ENCODE results near the gene GMEB2. TPM values are rescaled to one million over a fixed set of nuclear protein-coding genes. Genes with fewer than 3 reads are reported as not detected.
A peak's percentile ranks its signal among the peaks of the same experiment; 100 is the strongest.
"Not testable (repeated sequence)": the region's sequence is repeated elsewhere in the genome, so short reads cannot be mapped to it uniquely, and the experiment has no call there.

GMEB2 gene
- total RNA-seq, 1 donor from 2014 or later: 13.3 TPM

DNA sequence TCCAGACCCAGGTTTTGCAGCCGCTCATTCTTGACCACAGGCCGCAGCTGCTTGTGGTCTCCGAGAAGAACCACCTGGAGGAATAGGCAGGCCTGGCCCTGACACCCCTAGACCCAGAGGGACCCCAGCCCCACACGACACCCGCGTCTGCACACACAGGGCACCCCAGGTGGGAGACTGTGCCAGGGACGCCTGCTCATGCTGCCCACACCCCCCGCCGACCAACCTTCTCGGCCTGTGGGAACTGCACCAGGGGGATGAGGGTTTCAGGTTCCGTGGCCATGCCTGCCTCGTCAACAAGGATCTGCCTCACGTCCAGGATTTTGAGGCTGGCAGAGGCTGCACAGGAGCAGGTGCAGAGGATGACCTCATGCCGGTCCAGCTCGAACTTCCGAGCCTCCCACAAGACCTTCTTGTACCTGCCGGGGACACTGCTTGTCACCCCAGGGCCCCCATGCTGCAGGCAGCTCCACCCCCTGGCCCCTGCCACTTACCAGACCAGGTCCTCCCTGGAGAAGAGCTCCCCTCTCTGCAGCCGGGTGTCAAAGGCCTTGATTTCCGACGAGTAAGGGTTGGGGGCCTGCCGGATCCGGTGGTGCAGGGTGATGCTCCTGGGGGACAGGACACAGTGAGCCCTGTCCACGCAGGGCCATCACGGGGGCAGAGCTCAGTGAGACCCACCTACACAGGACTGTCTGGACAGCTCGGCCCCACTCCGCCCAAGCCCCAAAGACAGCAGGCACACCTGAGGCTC, 65.9 kb downstream of the GMEB2 start:
- no peak for DNase-seq (ENCODE audit: low spot score)

DNA sequence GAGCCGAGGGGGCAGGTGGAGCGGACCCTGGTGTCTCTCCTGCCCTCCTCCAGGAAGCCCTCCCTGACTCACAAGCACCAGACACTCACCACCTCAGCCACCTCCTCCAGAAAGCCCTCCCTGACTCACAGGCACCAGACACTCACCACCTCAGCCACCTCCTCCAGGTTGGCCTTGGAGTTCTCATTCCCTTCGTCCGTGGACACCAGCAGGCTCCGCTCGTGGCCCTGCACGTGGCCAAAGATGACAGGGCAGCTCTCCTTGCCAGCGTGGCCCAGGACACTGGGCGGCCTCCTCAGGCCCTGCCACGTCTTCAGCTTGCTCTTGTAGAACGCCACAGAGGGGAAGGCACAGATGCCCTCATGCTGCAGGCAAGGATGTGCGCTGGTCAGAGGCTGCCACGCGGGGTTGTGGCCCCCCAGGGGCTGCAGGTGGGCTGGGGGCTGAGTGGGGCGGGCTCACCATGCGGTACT, 66.5 kb downstream of the GMEB2 start:
- no peak for DNase-seq (ENCODE audit: low spot score)

GRCh38 chr20:63559485-63560332, 67.2 kb downstream of the GMEB2 start:
- DNase-seq (ENCODE audit: low spot score): not testable (repeated sequence)

- no peak for DNase-seq (ENCODE audit: low spot score)
Measured at GRCh38 chr20:63558804-63559484, 68.0 kb downstream of the GMEB2 start.

- no peak for DNase-seq (ENCODE audit: low spot score)
Measured at GRCh38 chr20:63557481-63557891, 69.4 kb downstream of the GMEB2 start.

DNA sequence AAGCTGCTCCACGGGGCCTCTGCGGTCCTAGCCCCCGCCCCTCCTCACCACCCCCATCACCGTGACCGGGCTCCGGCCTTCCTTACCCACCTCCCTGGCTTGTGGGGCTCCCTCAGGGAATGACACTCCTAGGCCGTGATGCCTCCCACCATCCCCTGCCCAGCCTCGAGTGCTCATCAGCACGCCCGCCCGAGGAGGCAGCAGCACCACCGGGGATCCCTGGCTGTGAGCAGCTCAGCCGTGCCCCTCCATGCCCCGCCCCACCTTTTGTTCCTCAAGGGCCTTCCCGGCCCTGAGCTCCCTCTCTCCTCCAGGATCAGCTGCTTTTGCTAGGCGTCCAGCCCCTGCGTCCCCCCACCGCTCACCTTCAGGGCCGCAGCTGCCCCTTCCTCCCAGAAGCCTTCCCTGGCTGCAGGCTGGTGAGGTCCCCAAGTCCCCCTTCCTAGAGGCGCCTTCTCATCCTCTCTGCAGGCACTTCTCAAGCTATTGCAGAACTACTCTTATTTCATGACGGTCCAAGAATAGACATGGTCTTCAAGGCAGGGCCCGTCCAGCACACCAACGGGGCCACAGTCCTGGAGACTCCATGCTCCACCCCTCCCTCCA, 69.9 kb downstream of the GMEB2 start:
- DNase-seq (ENCODE audit: low spot score): no peak

DNA sequence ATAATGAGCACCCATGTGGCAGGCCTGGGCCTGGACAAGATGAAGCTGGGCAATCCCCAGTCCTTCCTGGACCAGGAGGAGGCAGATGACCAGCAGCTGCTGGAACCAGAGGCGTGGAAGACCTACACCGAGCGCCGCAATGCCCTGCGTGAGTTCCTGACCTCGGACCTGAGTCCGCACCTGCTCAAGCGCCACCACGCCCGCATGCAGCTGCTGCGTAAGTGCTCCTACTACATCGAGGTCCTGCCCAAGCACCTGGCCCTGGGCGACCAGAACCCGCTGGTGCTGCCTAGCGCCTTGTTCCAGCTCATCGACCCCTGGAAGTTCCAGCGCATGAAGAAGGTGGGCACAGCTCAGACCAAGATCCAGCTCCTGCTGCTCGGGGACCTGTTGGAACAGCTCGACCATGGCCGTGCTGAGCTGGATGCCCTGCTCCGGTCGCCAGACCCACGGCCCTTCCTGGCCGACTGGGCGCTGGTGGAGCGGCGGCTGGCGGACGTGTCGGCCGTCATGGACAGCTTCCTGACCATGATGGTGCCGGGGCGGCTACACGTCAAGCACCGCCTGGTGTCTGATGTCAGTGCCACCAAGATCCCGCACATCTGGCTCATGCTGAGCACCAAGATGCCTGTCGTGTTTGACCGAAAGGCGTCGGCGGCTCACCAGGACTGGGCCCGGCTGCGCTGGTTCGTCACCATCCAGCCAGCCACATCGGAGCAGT, 71.1 kb downstream of the GMEB2 start:
- no peak for DNase-seq (ENCODE audit: low spot score)

- DNase-seq (ENCODE audit: low spot score): no peak
Measured at GRCh38 chr20:63554361-63555278, 72.3 kb downstream of the GMEB2 start.

- DNase-seq (ENCODE audit: low spot score): no peak
Measured at GRCh38 chr20:63553933-63554290, 73.0 kb downstream of the GMEB2 start, which contains the start of gene FNDC11. Gene FNDC11 (plus strand): TSS chr20:63554159. CDS start chr20:63555664, 1,505 bp downstream.

DNA sequence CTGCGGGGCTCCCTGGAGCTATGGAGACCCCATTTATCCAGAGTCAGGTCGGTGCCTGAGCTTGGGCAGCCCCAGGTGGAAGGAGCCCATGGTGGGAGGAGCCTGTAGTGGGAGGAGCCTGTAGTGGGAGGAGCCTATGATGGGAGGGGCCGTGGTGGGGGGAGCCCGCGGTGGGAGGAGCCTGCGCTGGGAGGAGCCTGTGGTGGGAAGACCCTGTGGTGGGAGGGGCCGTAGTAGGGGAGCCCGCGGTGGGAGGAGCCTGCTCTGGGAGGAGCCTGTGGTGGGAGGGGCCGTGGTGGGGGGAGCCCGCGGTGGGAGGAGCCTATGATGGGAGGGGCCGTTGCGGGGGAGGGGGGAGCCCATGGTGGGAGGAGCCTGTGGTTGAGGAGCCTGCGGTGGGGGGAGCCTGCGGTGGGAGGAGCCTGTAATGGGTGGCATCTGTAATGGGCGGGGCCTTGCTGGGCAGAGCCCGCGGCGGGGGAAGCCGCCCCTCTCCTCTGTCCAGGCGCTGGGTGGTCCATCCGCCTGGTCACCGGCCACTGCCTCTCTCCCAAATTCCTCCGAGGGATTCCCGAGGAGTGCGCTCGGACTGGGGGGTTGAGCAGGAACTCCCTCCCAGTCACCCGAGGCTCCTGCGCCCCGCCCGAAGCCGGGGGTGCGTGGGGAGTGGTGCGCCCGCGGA, 73.5 kb downstream of the GMEB2 start:
- peak; percentile 92 for DNase-seq (ENCODE audit: low spot score)

DNA sequence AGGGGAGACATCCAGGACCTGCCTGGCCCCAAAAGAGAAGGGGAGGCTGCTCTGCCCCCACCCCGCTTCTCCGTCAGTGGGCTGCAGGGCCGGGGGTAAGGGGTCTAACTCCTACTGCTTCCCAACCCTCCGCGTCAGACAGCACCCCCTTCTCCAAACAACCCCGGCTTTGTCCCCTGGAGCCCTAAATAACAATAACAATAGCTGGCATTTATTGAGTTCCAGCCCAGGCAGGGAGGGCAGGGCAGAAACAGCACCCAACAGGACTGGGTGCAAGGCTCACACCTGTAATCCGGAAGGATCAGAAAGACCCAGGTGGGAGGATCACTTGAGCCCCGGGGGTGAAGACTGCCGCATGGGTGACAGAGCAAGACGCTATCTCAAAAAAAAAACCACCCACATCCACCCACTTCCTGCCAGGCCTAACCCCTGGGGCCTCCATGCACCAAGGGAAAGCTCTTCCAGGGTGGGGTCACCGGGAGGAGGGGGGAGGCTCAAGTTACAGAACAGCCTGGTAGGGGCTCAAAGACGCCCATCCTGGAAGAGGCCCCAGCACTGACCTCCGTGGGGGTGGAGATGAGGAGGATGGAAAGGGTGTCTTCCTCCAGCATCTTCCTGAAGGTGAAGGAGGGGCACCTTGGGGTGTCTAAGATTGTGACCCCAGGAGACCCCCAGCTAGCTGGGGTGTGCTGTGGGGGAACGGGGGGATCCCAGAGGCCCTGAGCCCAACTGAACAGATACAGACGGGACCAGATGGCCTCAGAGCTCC, 74.2 kb downstream of the GMEB2 start:
- no peak for DNase-seq (ENCODE audit: low spot score)

- no peak for DNase-seq (ENCODE audit: low spot score)
Measured at GRCh38 chr20:63551068-63551467, 75.8 kb downstream of the GMEB2 start.

DNA sequence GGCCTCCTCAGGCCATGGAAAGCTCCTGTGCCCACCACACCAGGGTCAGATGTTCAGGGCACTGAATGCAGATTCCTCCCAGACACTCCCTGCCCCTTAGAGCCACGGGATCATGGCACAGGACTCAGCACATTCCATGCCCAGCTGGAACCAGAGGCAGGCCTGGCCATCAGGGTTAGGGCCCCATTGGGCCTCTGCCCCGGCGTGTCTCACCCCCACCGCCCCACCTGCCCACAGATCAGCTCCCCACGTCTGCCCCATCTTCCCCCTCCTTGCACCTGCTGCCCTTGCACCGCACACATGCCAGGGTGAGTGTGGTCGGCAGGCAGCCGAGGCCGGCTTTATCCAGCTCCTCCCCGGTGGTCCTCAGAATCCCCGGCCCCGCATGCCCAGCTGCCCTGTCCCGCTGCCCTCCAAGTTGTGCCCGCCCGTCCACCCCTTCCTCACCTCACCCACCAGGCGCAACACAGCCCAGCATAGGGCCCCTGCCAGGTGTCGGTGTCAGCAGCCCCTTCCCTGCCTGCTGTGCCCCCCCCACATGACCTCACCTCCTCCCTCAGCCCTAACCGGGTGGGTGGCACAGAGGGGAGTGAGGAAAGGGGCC, 77.1 kb downstream of the GMEB2 start:
- DNase-seq (ENCODE audit: low spot score): no peak

DNA sequence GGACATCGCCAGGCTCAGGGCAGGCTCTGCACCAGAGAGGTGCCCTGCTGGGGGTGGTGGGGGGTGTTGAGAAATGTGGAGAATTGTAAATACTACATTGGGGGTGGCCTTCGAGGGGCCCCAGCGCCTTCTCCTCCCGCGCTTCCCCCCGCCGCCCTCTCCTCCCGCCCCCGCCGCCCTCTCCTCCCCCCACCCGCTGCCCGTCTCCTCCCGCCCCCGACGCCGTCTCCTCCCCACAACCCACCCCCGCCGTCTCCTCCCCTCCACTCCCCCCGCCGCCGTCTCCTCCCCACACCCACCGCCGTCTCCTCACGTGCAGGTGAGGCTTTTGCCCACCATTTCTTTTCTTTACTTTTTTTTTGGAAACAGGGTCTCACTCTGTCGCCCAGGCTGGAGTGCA, 77.9 kb downstream of the GMEB2 start:
- DNase-seq (ENCODE audit: low spot score): no peak

DNA sequence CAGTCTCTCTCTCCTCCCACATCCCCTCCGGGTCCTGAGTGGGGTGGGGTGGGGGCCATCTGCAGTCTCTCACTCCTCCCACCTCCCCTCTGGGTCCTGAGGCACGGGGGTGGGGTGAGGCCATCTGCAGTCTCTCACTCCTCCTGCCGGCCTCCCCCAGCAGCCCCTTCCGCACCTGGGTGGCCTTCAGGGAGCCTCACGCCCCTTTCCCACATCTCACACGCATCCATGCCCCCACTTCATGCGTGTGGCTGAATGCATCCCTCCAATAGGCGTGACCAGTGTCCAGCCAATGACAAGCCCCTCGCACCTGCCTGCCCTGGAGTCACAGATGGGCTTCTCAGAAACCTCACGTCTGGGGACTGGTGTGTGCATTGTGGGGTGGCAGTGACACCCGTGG, 78.4 kb downstream of the GMEB2 start:
- DNase-seq (ENCODE audit: low spot score): no peak

- no peak for DNase-seq (ENCODE audit: low spot score)
Measured at GRCh38 chr20:63547725-63548480, 79.0 kb downstream of the GMEB2 start, which contains the start of gene SRMS. Gene SRMS (minus strand): TSS chr20:63547749. CDS start chr20:63547463, 286 bp downstream.

DNA sequence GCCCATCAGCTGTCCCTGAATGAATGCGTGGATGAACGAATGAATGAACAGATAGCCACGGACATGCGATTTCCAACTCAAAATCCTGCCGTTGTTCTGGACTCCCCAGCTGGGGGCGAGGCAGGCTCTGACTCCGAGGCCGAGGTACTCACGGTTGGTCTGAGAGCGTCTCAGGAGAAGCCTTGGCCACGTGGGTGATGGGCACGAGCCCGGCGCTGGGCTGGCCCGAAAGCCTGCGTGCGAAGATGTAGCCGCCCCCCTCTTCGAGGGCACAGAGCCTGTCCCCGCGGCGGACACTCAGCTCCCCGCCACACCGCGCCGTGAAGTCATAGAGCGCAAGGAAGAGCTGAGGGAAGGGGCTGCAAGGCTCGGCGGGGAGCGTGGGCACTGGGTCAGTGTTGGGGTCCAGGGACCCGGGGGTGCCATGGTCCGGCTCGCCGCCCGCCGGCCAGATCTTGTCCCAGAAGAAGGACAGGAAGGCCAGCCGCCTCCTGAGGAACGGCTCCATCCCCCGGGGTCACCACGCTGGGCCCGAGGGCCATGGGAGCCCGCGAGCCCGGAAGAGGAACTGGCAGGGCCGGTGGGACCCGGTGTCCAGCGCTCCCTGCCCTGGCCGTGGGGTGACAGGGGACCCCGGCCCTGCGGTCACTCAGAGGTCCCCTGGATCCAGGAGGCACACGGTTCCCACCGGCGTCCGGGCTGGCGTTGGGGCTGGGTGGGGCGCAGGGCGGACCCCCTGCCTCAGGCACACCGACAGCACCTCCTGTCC, 79.8 kb downstream of the GMEB2 start:
- DNase-seq (ENCODE audit: low spot score): no peak
